Psoas muscle (tissue), 8 donors: ENCODE results near the gene MAFF. TPM values are rescaled to one million over a fixed set of nuclear protein-coding genes. Genes with fewer than 3 reads are reported as not detected.

Experiments
- ATAC-seq, 4 donors: fragments of 200-7000 bp; cut with Tn5 transposase; one replicate each; pipeline ENCODE4 v1.9.1; 2020; ENCODE audit warnings: moderate library complexity in 3 of 4, mild to moderate bottlenecking in 2 of 4
- DNase-seq, 2 donors: peaks; one replicate each; pipeline ENCODE4 v3.0.0-alpha.2; 2020
- H3K27ac ChIP-seq: fragments of 200-600 bp; one replicate; pipeline ENCODE4 v1.8.0; 2022
- H3K27me3 ChIP-seq, 3 donors: fragments of 200-600 bp in 1 of 3; one replicate each; pipeline versions ENCODE4 v1.6.1 to v1.8.0; 2013 to 2022; ENCODE audit warnings: low read length in 2 of 3, mild to moderate bottlenecking in 2 of 3, moderate library complexity in 1 of 3; ENCODE audit not compliant: insufficient read depth in 3 of 3
- H3K36me3 ChIP-seq, 2 donors: fragments of 200-600 bp in 1 of 2; one replicate each; pipeline versions ENCODE4 v1.6.1 to v1.8.0; 2013 to 2022; ENCODE audit warnings: low read depth in 1 of 2, mild to moderate bottlenecking in 1 of 2, moderate library complexity in 1 of 2; ENCODE audit not compliant: insufficient read depth in 1 of 2
- H3K4me1 ChIP-seq: fragments of 200-600 bp; one replicate; pipeline ENCODE4 v1.8.0; 2022
- H3K4me3 ChIP-seq: fragments of 200-600 bp; one replicate; pipeline ENCODE4 v1.8.0; 2022; ENCODE audit warnings: mild to moderate bottlenecking
- H3K9me3 ChIP-seq: fragments of 200-600 bp; one replicate; pipeline ENCODE4 v1.8.0; 2022
- CTCF ChIP-seq: fragments of 200-600 bp; IDR thresholded peaks from one replicate; pipeline ENCODE4 v1.8.0; 2022; ENCODE audit warnings: antibody characterized with exemption
- WGBS, 3 donors: extraction: QIAGEN DNeasy Blood & Tissue Kit; methylation state at CpG; one replicate each; pipeline versions ENCODE4 v1.1.6 to v1.1.7; 2013; 5-methylcytosine and 5-hydroxymethylcytosine counted together
- intact Hi-C, 2 donors: fragments of 100-400 bp; cut with DNase I; formaldehyde crosslinking; loops; one replicate each; pipeline versions ENCODE4 v1.11.0 to v1.14.2; 2022
- polyA plus RNA-seq, 3 donors: library from polyadenylated mRNA; stranded (reverse); fragments of 200-250 nt; gene quantifications; one replicate each; pipeline ENCODE4 v1.2.3, GENCODE V29; 2013
- total RNA-seq, 4 donors: library from RNA; stranded (reverse); fragmentation: NEBNext Ultra II Directional in 2 of 4; extraction: Animal tissue kit (Norgen Biotek cat#: 25700) in 2 of 4; gene quantifications; one replicate each; pipeline versions ENCODE4 v1.2.1 to v1.2.4, GENCODE V29; 2021 to 2023
- donor health status: healthy with polysubstance abuse.
- donor health status: DM: no; HTN: no; CAD: no; lungs with moderate emphysema.
- donor health status: Bipolar disorder and iron deficiency.
- donor health status: healthy.
- donor health status: DM: yes; HTN: yes; CAD: no.
- donor health status: DM: no; HTN: no; CAD: no.
- donor health status: DM: no; HTN: no; CAD: no.
- donor health status: DM: yes; HTN: yes; CAD: no.

MAFF gene
- total and polyA plus RNA-seq, 7 donors: 5.7 to 118 (median 28.1) TPM

DNA sequence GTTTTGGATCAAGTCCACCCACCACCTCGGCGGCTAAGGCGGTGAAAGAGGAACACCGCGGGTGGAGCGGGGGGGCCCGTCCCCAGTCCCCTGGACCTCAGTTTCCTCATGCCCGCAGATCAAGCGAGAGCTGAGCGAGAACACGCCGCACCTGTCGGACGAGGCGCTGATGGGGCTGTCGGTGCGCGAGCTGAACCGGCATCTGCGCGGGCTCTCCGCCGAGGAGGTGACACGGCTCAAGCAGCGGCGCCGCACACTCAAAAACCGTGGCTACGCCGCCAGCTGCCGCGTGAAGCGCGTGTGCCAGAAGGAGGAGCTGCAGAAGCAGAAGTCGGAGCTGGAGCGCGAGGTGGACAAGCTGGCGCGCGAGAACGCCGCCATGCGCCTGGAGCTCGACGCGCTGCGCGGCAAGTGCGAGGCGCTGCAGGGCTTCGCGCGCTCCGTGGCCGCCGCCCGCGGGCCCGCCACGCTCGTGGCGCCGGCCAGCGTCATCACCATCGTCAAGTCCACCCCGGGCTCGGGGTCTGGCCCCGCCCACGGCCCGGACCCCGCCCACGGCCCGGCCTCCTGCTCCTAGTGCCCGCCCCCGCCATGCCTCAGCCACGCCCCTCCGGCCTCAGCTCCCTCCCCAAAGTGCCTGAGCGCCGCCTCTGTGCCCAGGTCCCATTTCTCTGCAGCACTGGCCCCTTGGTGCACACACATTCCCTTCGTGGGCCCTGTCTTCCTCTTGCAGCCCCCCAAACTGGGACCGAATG lies 12.7 kb downstream of the MAFF start:
- DNase-seq: peak; percentile 72 to 86
- ATAC-seq: peak; percentile 49 to 70 (median 62)
- intact Hi-C loops: no loop called here
- peak overlapping the region; percentile 58 for H3K27ac ChIP-seq
- H3K9me3 ChIP-seq: no peaks in the 10 kb centered on the region
- H3K4me3 ChIP-seq: peak overlapping the region; percentile 44
- WGBS, 3 donors: 19 to 32% (median 23%) methylated on average over 41 to 79 of the region's 81 CpGs
- H3K4me1 ChIP-seq: peaks cover 26% of the 10 kb centered on the region
- H3K27me3 ChIP-seq: no peaks in the 10 kb centered on the region
- TF ChIP-seq CTCF: peak; percentile 4
- peaks cover 0 to 6% of the 10 kb centered on the region in 2 donors for H3K36me3 ChIP-seq

- TF ChIP-seq CTCF: no peak
- peaks cover 32% of the 10 kb centered on the region for H3K4me1 ChIP-seq
- H3K4me3 ChIP-seq: no peak overlapping the region
- no peaks in the 10 kb centered on the region for H3K27me3 ChIP-seq
- no peak overlapping the region for H3K27ac ChIP-seq
- ATAC-seq (no peak), DNase-seq (no peak)
- intact Hi-C loops: no loop called here
- H3K36me3 ChIP-seq: peaks cover 0 to 6% of the 10 kb centered on the region in 2 donors
- H3K9me3 ChIP-seq: no peaks in the 10 kb centered on the region
- WGBS, 3 donors: 83 to 88% (median 84%) methylated on average over 11 of the region's 11 CpGs
Measured at GRCh38 chr22:38215156-38216038, 13.6 kb downstream of the MAFF start.

- no peak for TF ChIP-seq CTCF
- Histone ChIP-seq H3K27me3 (no peaks in the 10 kb centered on the region), H3K4me3 (no peak overlapping the region), H3K36me3 (peaks cover 0 to 39% of the 10 kb centered on the region in 2 donors), H3K9me3 (no peaks in the 10 kb centered on the region), H3K27ac (peak overlapping the region; percentile 82), H3K4me1 (peaks cover 28% of the 10 kb centered on the region)
- DNase-seq (peak; percentile 81 to 85), ATAC-seq (peak; percentile 59 to 76 (median 72))
- 47 to 59% (median 52%) methylated on average over 20 to 25 of the region's 25 CpGs for WGBS, 3 donors
- intact Hi-C loops: no loop called here
Measured at GRCh38 chr22:38218661-38219622, 17.1 kb downstream of the MAFF start.

- Histone ChIP-seq H3K27ac (peak overlapping the region; percentile 82), H3K27me3 (no peaks in the 10 kb centered on the region), H3K36me3 (peaks cover 0 to 46% of the 10 kb centered on the region in 2 donors), H3K9me3 (no peaks in the 10 kb centered on the region), H3K4me3 (no peak overlapping the region), H3K4me1 (peaks cover 24% of the 10 kb centered on the region)
- no peak for TF ChIP-seq CTCF
- 68 to 69% (median 68%) methylated on average over 9 to 10 of the region's 10 CpGs for WGBS, 3 donors
- ATAC-seq (no peak), DNase-seq (no peak)
- intact Hi-C loops: no loop called here
Measured at GRCh38 chr22:38219632-38220031, 17.8 kb downstream of the MAFF start.
